Erythroblast (primary cell): ENCODE measurements around the gene SF3B4.

ENCODE experiments used
- GATA1 ChIP-seq: IDR thresholded peaks from 2 replicates; pipeline ENCODE4 v1.6.1; 2011; ENCODE audit warnings: low read depth, mild to moderate bottlenecking, control low read depth, low read length, moderate library complexity
- POLR2A ChIP-seq: IDR thresholded peaks from 2 replicates; pipeline ENCODE4 v1.6.1; 2011; ENCODE audit warnings: mild to moderate bottlenecking, low read length

GRCh38 chr1:149972547-149972946 lies 44.9 kb upstream of the SF3B4 start:
- TF ChIP-seq POLR2A (no peak), GATA1 (no peak)
